Lung (tissue), 12 donors: ENCODE measurements around the gene TMOD2. TPM values are rescaled to one million over a fixed set of nuclear protein-coding genes. Genes with fewer than 3 reads are reported as not detected.

ENCODE experiments used
- ATAC-seq: fragments of 200-7000 bp; cut with Tn5 transposase; one replicate; pipeline ENCODE4 v1.9.1; 2020; ENCODE audit warnings: moderate number of reproducible peaks; ENCODE audit not compliant: insufficient read depth, low FRiP score
- DNase-seq, 3 donors: peaks; one replicate each; pipeline ENCODE4 v3.0.0-alpha.2; 2013 to 2017
- H3K27ac ChIP-seq, 2 donors: one replicate each; pipeline ENCODE4 v1.5.1; 2013; ENCODE audit warnings: mild to moderate bottlenecking in 2 of 2, moderate library complexity in 2 of 2, control low read depth in 1 of 2, inconsistent platforms in 1 of 2, low read depth in 1 of 2, low read length in 1 of 2
- H3K27me3 ChIP-seq, 3 donors: one replicate each; pipeline ENCODE4 v1.5.1; 2013; ENCODE audit warnings: low read length in 2 of 3; ENCODE audit not compliant: control insufficient read depth in 3 of 3, insufficient read depth in 3 of 3
- H3K36me3 ChIP-seq, 4 donors: one replicate each; pipeline ENCODE4 v1.5.1; 2013; ENCODE audit warnings: low read length in 4 of 4, mild to moderate bottlenecking in 1 of 4, moderate library complexity in 1 of 4; ENCODE audit not compliant: control insufficient read depth in 4 of 4, insufficient read depth in 4 of 4
- H3K4me1 ChIP-seq, 5 donors: one replicate each; pipeline ENCODE4 v1.5.1; 2013; ENCODE audit warnings: low read length in 5 of 5, mild to moderate bottlenecking in 2 of 5, moderate library complexity in 1 of 5; ENCODE audit not compliant: control insufficient read depth in 5 of 5, insufficient read depth in 5 of 5
- H3K4me3 ChIP-seq: one replicate; pipeline ENCODE4 v1.5.1; 2013; ENCODE audit warnings: mild to moderate bottlenecking, control low read depth, moderate library complexity
- H3K9ac ChIP-seq, 2 donors: one replicate each; pipeline ENCODE4 v1.5.1; 2013; ENCODE audit warnings: low read length in 2 of 2, control low read depth in 1 of 2; ENCODE audit not compliant: insufficient read depth in 1 of 2
- H3K9me3 ChIP-seq, 4 donors: one replicate each; pipeline ENCODE4 v1.5.1; 2013; ENCODE audit warnings: low read length in 3 of 4, mild to moderate bottlenecking in 1 of 4, moderate library complexity in 1 of 4; ENCODE audit not compliant: control insufficient read depth in 4 of 4, insufficient read depth in 3 of 4
- WGBS, 2 donors: extraction: QIAGEN DNeasy Blood & Tissue Kit; methylation state at CpG; one replicate each; pipeline ENCODE4 v1.1.7; 2013; 5-methylcytosine and 5-hydroxymethylcytosine counted together
- polyA plus RNA-seq, 2 donors: library from polyadenylated mRNA; stranded (reverse); fragments of 200-250 nt; gene quantifications; one replicate each; pipeline ENCODE4 v1.2.1, GENCODE V29; 2013
- total RNA-seq, 2 donors: library from RNA; depleted of rRNA in 1 of 2; stranded (reverse); fragments of >200 nt in 1 of 2; gene quantifications; one replicate each; pipeline ENCODE4 v1.2.1, GENCODE V29; 2014 to 2021
- TF ChIP-seq, protein P1 (sequence below): IDR thresholded peaks from 2 replicates; pipeline ENCODE4 v1.5.1; 2012; ENCODE audit warnings: mild to moderate bottlenecking; ENCODE audit errors: control extremely low read depth, extremely low read depth
- donor health status: control.
- donor health status: control.
- donor health status: Bipolar disorder and iron deficiency.
- donor health status: healthy.
- donor health status: DM: yes; HTN: yes; CAD: no.

TMOD2 gene
- total and polyA plus RNA-seq, 4 donors = 1.5 to 10.4 (median 5.8) TPM

GRCh38 chr15:51736069-51736468 is 15.3 kb upstream of the TMOD2 start:
- peaks cover 0 to 18% (median 3%) of the 10 kb centered on the region in 5 donors for H3K4me1 ChIP-seq
- no peak overlapping the region for H3K4me3 ChIP-seq
- TF ChIP-seq, protein P1, sequence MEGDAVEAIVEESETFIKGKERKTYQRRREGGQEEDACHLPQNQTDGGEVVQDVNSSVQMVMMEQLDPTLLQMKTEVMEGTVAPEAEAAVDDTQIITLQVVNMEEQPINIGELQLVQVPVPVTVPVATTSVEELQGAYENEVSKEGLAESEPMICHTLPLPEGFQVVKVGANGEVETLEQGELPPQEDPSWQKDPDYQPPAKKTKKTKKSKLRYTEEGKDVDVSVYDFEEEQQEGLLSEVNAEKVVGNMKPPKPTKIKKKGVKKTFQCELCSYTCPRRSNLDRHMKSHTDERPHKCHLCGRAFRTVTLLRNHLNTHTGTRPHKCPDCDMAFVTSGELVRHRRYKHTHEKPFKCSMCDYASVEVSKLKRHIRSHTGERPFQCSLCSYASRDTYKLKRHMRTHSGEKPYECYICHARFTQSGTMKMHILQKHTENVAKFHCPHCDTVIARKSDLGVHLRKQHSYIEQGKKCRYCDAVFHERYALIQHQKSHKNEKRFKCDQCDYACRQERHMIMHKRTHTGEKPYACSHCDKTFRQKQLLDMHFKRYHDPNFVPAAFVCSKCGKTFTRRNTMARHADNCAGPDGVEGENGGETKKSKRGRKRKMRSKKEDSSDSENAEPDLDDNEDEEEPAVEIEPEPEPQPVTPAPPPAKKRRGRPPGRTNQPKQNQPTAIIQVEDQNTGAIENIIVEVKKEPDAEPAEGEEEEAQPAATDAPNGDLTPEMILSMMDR = no peak
- H3K36me3 ChIP-seq = no peaks in the 10 kb centered on the region
- DNase-seq (no peak), ATAC-seq (no peak)
- H3K27ac ChIP-seq = peak overlapping the region in 1 of 2 donors; percentile 17
- H3K9ac ChIP-seq = no peak overlapping the region
- peaks cover 0 to 8% (median 3%) of the 10 kb centered on the region in 3 donors for H3K27me3 ChIP-seq
- H3K9me3 ChIP-seq = no peaks in the 10 kb centered on the region
- WGBS, 2 donors = 32 to 53% methylated on average over 3 of the region's 3 CpGs

DNA sequence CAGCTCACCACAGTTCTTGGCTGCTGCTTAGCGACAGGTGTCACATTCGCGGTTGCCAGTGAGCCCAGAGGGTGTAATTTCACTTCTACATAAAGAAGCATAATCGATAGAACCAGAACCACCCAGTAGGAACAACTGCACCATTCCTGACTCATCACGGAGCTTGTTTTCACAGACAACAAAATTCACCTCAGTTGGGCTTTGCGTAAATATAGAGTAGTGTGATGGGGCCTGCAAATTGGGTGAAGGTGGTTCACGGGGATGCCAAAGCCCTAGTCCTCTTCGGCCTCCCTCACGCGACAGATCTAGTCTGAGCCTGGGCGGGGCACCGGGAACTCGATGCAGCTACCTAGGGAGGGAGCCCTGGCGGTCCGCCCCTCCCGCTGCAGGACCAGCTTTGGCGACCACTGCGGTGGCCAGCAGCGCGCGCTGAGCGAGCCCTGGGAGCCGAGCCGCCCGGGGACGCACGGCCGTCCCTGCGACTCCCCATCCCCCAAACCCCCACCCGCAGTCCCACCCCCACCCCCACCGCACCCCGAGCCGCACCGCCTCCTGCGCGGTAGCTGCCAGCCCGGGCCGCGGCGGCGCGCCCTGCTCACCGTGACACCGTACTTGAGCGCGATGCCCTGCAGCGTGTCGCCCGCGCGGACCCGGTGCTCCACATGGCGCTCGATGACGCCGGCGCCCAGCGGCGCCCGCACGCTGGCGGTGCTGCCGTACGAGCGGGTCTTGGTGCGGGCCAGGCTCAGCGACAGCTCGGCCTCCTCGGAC is 14.5 kb upstream of the TMOD2 start:
- 2% methylated on average over 60 to 69 of the region's 69 CpGs for WGBS, 2 donors

DNA sequence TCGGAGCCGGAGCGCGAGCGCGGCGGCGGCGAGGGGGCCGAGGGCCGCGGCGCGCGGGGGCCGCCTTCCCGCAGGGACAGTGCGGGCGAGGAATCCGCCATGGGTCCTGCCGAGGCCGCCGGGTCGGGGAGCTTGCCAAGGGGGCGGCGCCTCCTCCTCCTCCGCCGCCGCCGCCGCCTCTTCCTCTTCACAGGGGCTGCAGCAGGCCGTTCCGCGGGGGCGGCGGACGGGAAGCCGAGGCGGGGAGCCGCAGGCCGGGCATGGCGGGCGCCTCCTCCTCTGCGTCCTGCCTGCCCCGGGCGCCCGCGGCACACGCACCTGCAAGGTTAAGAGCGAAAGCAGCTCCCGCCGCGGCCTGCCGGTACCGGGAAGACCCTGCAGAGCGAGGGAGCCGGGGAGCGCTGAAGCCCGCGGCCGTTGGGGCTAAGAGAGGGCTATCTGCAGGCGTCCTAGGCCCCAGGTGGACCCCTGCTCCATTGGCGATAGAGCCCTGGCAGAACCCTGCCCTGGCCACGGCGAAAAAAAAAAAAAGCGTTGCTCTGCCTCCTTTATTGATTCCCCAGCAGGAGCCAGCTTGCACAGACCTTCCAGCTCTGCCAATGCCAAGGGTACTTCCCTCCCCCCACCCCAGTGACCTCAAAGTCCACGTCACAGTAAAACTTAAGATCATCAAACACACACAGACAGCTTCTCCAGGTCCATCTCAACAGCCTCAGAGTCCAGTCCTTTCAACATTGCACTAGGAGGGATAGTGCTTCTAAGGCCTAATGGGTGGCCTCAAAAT is 13.7 kb upstream of the TMOD2 start, which contains the start of gene LYSMD2:
Gene LYSMD2, minus strand, starts transcription at position 134 of the 784 bp plus-strand sequence. Its CDS starts 33 bp downstream, at position 101.
- DNase-seq (peak; percentile 61 to 73 (median 73)), ATAC-seq (peak; percentile 90)
- H3K9me3 ChIP-seq = no peaks in the 10 kb centered on the region
- peaks cover 0 to 11% (median 3%) of the 10 kb centered on the region in 5 donors for H3K4me1 ChIP-seq
- peak within 1 kb of the TSS in 1 of 2 donors; percentile 82 for H3K9ac ChIP-seq
- TF ChIP-seq, protein P1 = no peak
- peak within 1 kb of the TSS; percentile 72 for H3K4me3 ChIP-seq
- whole genome bisulfite sequencing, 2 donors = 0 to 1% methylated on average over 33 to 67 of the region's 67 CpGs
- peak within 1 kb of the TSS; percentile 47 to 89 for H3K27ac ChIP-seq
- no peaks in the 10 kb centered on the region for H3K36me3 ChIP-seq
- H3K27me3 ChIP-seq = peaks cover 0 to 8% (median 3%) of the 10 kb centered on the region in 3 donors

More for the DNA sequence above, 14.5 kb upstream of the TMOD2 start:
- no peaks in the 10 kb centered on the region for H3K9me3 ChIP-seq
- peak; percentile 53 for ATAC-seq
- no peaks in the 10 kb centered on the region for H3K36me3 ChIP-seq
- peak overlapping the region; percentile 47 to 89 for H3K27ac ChIP-seq
- no peak for DNase-seq
- peak overlapping the region in 1 of 2 donors; percentile 82 for H3K9ac ChIP-seq
- peaks cover 0 to 8% (median 3%) of the 10 kb centered on the region in 3 donors for H3K27me3 ChIP-seq
- TF ChIP-seq, protein P1 = no peak
- H3K4me1 ChIP-seq = peaks cover 0 to 13% (median 3%) of the 10 kb centered on the region in 5 donors
- H3K4me3 ChIP-seq = peak overlapping the region; percentile 72
